ENCODE data around the gene TMEM121B.

TMEM121B gene

DNA sequence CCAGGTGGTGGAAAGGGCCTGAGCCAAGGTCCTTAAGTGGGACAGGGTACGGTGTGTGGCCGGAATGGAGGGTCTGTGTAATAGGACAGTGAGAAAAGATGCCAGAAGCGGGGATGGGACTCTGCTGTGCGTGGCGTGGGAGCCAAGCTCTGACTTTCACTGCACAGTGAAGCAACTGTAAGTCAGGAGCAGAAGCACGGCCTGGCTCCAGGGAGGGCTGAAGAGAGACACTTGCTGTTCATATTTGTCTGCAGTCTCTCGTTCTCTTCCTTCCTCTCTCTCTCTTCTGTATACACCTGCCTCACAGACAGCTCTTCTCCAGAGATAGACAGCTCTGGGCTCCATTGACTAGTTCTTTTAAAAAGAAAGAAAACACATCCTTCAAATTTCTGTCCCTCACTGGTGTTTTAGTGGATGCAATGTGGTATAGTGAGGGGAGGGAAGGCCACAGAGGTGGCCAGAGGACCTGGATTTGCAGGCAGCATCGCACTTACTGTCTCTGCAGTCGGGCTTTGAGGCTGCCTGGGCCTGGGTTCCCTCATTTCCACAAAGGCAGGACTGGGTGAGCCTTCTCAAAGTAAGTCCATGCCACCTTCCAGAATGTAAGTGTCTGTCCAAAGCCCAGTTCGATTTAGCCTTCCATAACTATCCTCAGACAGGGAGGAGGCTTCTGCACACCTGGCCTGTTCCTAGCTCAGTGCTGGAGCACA, 34.2 kb downstream of the TMEM121B start:
- no peak for DNase-seq

DNA sequence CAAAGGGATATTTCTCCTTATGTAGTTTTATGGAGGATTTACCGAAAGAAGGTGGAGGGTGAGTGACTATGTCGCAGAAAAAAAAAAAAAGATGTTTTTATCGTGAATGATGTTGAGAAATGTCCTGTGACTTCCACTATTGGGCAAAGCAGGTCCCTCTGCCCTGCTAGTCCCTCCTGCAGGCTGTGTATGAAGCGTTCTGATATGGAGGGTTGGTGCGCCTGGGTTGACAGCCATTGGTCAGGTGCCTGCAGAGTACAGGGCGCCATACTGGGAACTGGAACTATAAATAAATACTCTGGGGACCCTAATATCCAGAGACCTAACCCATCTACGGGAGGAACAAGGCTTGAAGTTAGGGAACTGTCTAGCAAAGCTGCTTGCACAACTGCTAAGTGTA, 34.9 kb downstream of the TMEM121B start:
- DNase-seq, result no peak

DNA sequence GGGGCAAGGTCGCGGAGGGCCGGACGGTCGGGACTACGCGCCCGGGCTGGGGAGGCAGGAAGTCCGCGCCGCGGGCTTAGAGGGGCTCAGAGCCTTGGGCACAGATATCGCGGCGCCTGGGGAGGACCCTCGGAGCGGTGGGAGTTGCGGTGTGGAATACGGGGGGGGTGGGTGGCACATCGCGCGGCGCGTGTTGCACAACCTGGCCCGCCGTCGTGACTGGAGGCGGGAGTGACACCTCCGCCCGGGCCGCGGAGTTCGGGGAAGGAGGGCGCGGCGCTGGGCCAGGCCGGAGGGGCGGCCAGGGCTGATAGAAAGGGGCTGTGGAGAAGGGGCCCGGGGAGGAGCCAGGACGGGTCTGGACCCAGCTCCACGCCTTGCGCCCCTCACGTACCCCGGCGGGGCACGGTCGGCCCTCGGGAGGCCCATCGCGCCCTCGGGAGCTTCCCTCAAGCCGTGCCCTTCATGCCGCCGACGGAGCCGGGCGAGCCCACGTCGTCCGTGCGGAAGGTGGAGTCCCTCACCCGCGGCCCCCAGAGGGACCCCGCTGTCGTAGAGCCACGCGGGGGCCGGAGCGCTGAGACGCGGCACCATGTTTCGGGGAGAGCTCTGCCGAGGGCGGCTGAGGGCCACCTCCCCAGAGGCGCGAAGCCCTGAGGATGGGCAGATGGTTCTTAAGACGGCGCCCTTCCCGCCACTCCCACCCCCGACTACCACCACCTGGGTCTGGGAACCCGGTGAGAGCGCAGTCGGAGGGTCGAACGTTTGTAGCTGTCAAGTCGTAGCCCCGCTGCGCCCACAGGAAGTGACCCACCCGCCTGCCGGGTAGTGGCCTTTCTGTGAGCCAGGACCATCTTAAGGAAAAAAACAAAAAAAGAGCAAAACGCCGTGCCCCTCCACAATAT, 35.6 kb downstream of the TMEM121B start:
- DNase-seq, result no peak

DNA sequence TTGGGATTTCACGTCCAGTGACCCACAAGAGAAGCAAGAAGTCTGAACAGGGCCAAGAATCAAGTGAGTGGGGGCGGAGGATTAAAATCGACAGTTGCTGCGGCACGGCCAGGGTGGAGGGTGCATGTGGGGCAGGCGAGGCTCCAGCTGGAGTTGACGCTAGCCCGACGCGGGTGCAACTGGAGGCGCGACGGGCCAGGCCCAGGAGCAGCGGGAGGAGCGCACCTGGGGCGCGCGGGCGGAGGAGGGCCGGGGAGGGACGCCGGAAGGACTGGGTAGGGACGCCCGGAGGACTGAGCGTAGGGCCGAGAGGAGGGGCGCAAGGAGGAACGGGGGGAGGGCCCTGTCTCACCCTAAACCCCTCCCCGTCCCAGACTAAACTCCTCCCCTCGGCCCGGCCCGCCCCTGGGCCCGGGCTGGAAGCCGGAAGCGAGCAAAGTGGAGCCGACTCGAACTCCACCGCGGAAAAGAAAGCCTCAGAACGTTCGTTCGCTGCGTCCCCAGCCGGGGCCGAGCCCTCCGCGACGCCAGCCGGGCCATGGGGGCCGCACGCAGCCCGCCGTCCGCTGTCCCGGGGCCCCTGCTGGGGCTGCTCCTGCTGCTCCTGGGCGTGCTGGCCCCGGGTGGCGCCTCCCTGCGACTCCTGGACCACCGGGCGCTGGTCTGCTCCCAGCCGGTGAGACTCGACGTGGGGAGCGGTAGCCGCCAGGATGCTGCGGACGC, 36.4 kb downstream of the TMEM121B start, which contains the start of gene IL17RA:
IL17RA (plus strand) TSS at position 447 of the 723 bp plus-strand sequence; CDS start at position 539, 92 bp downstream.
- DNase-seq, result peak; percentile 91

DNA sequence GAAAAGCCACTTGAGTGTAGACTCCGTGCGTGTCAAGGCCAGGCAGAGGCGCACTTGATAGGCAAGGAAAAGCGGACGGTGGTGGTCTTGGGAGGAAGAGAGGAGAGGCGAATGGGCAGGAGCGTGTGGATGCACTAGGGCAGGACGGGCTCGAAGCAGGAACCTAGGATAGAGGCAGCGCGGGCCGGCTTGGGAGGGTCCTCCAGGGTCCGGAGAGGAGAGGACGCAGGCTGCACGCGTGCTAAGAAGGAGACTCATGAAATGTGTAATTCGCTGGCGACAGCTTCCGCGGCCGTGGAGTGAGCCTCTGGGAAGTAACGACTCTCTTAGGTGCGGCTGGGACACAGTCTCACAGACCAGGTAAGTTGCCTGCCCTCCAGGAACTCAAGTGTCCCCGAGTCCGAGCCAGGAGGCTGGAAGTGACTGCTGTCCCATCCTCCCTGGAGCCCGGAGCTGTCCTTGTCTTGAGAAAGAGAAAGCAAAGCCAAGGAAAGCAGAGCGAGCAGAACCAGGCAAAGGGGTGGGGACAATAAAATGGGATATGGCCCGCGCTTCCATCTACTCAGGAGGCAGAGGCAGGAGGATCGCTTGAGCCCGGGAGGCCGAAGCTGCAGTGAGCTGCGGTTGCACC, 37.2 kb downstream of the TMEM121B start:
- no peak for DNase-seq

DNA sequence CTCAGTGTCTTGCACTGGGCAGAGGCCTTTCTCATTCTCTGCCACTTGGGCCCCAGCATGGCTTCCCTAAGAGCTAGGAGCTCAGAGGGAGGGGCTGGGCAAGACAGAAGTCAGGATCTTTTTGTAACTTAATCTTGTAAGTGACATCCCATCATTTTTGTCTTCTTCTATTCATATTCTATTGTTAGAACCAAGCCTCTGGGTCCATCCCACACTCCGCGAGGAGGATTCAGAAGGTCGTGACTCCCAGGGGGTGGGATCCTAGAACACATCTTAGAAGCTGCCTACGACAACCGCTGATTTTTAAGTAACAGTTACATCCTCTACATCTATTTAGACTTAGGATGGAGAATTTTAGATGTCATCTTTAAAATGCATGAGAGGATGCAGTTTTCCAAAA, 37.9 kb downstream of the TMEM121B start:
- no peak for DNase-seq

DNA sequence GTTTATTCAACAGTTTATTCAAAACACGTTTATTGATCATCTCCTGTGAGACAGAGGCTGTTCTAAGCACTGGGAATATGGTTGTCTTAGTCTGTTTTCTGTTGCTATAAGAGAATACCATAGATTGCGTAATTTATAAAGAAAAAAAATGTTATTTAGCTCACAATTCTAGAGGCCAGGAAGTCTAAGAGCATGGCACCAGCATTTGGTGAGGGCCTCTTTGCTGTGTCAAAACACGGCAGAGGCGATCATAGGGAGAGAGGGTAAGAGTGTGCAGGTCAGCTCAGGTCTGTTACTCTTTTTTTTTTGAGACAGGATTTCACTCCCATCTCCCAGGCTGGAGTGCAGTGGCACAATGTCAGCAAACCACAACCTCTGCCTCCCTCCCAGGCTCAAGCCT, 41.6 kb downstream of the TMEM121B start:
- DNase-seq, result no peak

DNA sequence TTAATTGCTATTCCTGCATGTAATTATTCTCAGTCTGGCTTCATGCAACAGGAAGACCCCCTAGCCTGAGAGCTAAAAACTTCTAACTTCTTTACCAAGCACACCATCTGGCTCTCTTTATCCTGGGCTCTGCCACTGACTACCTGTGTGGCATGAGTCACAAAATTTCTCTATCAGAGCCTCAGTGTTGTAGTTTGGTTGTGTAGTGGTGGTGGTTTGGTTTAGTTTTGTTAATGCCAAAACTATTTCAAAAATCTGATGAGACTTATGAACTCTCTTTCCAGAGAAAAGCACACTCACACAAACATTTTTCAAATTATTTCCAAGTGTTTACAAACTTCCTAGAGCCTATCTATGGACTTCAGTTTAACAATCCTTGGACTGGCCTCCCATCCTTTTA, 43.9 kb downstream of the TMEM121B start:
- DNase-seq, result no peak

DNA sequence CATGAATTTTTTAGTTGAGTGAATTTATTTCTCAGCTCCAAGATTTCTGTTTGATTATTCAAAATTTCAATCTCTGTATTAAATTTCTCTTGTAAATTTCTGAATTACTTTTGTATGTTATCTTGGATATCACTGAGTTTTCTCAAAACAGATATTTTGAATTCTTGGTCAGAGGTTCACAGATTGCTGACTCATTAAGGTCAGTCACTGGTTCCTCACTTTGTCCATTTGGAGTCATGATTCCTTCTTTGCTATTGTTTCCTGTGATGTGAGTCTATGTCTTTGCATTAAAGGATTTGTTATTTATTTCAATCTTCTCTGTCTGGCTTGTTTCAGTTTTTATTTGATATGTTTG, 46.5 kb downstream of the TMEM121B start:
- no peak for DNase-seq

DNA sequence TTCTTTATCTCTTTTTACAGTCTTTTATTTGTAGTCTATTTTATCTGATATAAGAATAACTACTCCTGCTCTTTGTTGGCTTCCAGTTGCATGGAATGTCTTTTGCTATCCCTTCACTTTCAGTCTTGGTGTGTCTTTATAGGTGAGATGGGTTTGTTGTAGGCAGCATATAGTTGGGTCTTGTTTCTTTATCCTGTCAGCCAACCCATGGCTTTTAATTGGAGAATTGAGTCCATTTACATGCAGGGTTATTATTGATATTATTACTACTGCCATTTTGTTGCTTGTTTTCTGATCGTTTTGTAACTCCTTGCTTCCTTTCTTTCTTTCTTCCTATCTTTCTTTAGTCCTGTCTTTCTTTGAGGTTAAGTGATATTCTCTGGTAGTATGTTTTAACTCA, 48.3 kb downstream of the TMEM121B start:
- no peak for DNase-seq
